Epithelial cell of umbilical artery (primary cell): ENCODE results near the gene MAT1A. TPM values are rescaled to one million over a fixed set of nuclear protein-coding genes. Genes with fewer than 3 reads are reported as not detected.

ENCODE experiments used
- total RNA-seq: library from RNA; depleted of rRNA; stranded (reverse); fragments of >200 nt; gene quantifications from 2 replicates; pipeline ENCODE4 v1.2.3, GENCODE V29; 2014

The MAT1A gene
- total RNA-seq: not detected in 2 replicates

DNA sequence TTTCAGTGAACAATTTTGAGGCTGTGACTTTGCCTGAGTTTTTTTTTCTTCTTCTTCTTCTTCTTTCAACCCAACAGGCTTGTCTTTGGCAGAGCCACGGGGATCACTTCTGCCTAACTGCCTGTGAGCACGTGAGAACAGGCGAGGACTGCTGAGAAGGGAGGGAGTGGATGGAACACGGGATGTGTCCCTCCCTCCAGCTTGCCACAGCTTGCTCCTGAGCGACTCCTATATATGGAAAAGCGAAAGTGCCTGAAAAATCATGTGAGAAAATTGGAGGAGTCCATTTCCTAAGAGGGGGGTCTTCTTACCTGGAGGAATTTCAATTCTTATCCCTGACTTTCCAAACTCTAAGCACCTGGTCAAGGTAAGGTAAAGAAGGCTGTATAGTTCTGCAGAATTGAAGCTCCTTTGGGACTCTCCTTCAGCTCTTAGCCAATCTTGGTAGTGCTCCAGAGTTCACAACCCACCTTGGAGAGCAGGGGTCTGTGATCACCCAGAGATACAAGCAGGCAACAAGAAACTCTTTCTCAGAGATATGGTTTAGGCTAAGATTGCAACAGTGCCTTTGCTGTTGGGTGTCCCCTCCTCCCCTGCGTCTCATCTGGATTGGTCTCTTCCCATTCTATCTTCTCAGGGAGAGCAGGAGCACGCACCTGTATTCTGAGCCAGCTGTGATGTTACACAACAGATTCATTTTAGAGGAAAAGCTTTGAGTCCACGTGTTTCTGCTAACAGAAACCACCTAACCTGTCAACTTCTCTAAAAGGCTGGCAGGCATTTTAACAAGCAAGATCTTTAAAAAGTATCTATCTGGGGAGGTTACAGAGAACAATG lies at the start of gene MAT1A:
TSS of gene MAT1A (minus strand) at position 208 of the 837 bp plus-strand sequence. CDS start 235 bp downstream, outside the sequence.

Other genes with a start within 250 kb of the MAT1A start
- 3.6 and 3.8 TPM in 2 replicates for gene TMEM254, start 211.0 kb downstream of the MAT1A start, total RNA-seq
- gene PLAC9, start 156.9 kb downstream of the MAT1A start, total RNA-seq: 2.9 and 4.9 TPM in 2 replicates
- gene ANXA11, start 84.1 kb downstream of the MAT1A start, total RNA-seq: 22.7 and 30.7 TPM in 2 replicates
- gene DYDC1, start 67.1 kb upstream of the MAT1A start, total RNA-seq: not detected in 2 replicates
- gene DYDC2, start 67.1 kb upstream of the MAT1A start, total RNA-seq: not detected in 2 replicates
- gene PRXL2A, start 118.9 kb upstream of the MAT1A start, total RNA-seq: 184 and 233 TPM in 2 replicates
- gene TSPAN14, start 164.7 kb upstream of the MAT1A start, total RNA-seq: 38.0 and 79.6 TPM in 2 replicates
- gene SH2D4B, start 248.2 kb upstream of the MAT1A start, total RNA-seq: under 0.01 and 0.30 TPM in 2 replicates